Measurements from ENCODE around the gene SPTB.

The SPTB gene

GRCh38 chr14:64700290-64700689, 179.4 kb downstream of the SPTB start:
- no peaks in the 10 kb centered on the region for H3K36me3 ChIP-seq (ENCODE audit: control insufficient read depth, insufficient read depth, low read length)
- H3K4me1 ChIP-seq (ENCODE audit: control insufficient read depth, insufficient read depth, low read length): peaks cover 22% of the 10 kb centered on the region
- no peak overlapping the region for H3K27ac ChIP-seq (ENCODE audit: insufficient read depth, low read depth, low read length, poor library complexity, severe bottlenecking)
- H3K4me3 ChIP-seq (ENCODE audit: insufficient read depth, low read depth, low read length): no peak overlapping the region
- H3K27me3 ChIP-seq (ENCODE audit: control insufficient read depth, insufficient read depth, low read length, poor library complexity, severe bottlenecking): peaks cover 22% of the 10 kb centered on the region
- WGBS, 2 experiments: 84 to 89% methylated on average over 2 of the region's 2 CpGs
- H3K9me3 ChIP-seq (ENCODE audit: control insufficient read depth, low read length): no peaks in the 10 kb centered on the region

- H3K4me1 ChIP-seq (ENCODE audit: control insufficient read depth, insufficient read depth, low read length): peaks cover 22% of the 10 kb centered on the region
- peaks cover 21% of the 10 kb centered on the region for H3K27me3 ChIP-seq (ENCODE audit: control insufficient read depth, insufficient read depth, low read length, poor library complexity, severe bottlenecking)
- H3K27ac ChIP-seq (ENCODE audit: insufficient read depth, low read depth, low read length, poor library complexity, severe bottlenecking): no peak overlapping the region
- WGBS, 2 experiments: 47 to 60% methylated on average over 7 of the region's 7 CpGs
- no peaks in the 10 kb centered on the region for H3K9me3 ChIP-seq (ENCODE audit: control insufficient read depth, low read length)
- no peaks in the 10 kb centered on the region for H3K36me3 ChIP-seq (ENCODE audit: control insufficient read depth, insufficient read depth, low read length)
- H3K4me3 ChIP-seq (ENCODE audit: insufficient read depth, low read depth, low read length): no peak overlapping the region
Measured at GRCh38 chr14:64698903-64699302, 180.8 kb downstream of the SPTB start.

GRCh38 chr14:64696355-64696857, 183.3 kb downstream of the SPTB start:
- WGBS, 2 experiments: 76 to 87% methylated on average over 4 of the region's 4 CpGs
- Histone ChIP-seq H3K4me3 (ENCODE audit: insufficient read depth, low read depth, low read length) (no peak overlapping the region), H3K27ac (ENCODE audit: insufficient read depth, low read depth, low read length, poor library complexity, severe bottlenecking) (no peak overlapping the region), H3K36me3 (ENCODE audit: control insufficient read depth, insufficient read depth, low read length) (no peaks in the 10 kb centered on the region), H3K4me1 (ENCODE audit: control insufficient read depth, insufficient read depth, low read length) (peaks cover 3% of the 10 kb centered on the region), H3K9me3 (ENCODE audit: control insufficient read depth, low read length) (no peaks in the 10 kb centered on the region), H3K27me3 (ENCODE audit: control insufficient read depth, insufficient read depth, low read length, poor library complexity, severe bottlenecking) (peaks cover 4% of the 10 kb centered on the region)

All from ectodermal cell (in vitro differentiated cells).